GM12875 (cell line): Measurements from ENCODE around the gene SLC25A6.

Experiments
- H3K4me3 ChIP-seq: one replicate; pipeline ENCODE4 v1.5.1; 2011; ENCODE audit warnings: low read depth, low read length, control low read depth
- TF ChIP-seq, protein P1 (sequence below): IDR thresholded peaks from 2 replicates; pipeline ENCODE4 v1.5.1; 2011; ENCODE audit warnings: low read depth, mild to moderate bottlenecking, control low read depth, inconsistent platforms, low read length, moderate library complexity, borderline replicate concordance; ENCODE audit not compliant: insufficient read depth

Gene SLC25A6

DNA sequence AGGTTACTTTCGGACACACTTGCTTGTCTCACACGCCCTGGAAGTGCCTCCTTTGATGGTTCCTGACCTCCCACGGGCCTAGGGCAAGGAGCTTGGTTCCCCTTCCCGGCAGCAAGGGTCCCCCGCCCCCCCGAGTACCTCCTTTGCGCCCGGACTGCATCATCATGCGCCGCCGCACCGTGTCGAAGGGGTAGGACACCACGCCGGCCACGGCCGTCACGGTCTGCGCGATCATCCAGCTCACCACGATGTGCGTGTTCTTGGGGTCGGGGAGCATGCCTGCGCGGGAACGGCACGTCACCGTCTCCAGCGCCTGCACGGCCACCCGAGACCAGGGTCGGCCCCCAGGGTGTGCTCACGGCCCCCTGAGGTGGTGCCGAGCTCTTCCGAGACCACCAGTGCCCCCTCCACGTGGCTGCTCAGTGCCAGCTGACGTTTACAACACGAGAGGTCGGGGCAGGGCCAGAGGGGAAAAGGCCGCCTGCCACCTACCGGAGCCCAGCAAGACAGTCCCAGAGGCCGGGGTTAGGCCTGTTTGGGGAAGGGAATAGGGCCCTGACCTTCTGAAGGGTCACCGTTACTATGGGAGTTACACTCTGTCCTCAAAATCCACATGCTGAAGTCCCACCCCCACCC is 4.7 kb downstream of the SLC25A6 start:
- no peak overlapping the region for H3K4me3 ChIP-seq
- TF ChIP-seq, protein P1, sequence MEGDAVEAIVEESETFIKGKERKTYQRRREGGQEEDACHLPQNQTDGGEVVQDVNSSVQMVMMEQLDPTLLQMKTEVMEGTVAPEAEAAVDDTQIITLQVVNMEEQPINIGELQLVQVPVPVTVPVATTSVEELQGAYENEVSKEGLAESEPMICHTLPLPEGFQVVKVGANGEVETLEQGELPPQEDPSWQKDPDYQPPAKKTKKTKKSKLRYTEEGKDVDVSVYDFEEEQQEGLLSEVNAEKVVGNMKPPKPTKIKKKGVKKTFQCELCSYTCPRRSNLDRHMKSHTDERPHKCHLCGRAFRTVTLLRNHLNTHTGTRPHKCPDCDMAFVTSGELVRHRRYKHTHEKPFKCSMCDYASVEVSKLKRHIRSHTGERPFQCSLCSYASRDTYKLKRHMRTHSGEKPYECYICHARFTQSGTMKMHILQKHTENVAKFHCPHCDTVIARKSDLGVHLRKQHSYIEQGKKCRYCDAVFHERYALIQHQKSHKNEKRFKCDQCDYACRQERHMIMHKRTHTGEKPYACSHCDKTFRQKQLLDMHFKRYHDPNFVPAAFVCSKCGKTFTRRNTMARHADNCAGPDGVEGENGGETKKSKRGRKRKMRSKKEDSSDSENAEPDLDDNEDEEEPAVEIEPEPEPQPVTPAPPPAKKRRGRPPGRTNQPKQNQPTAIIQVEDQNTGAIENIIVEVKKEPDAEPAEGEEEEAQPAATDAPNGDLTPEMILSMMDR: no peak

DNA sequence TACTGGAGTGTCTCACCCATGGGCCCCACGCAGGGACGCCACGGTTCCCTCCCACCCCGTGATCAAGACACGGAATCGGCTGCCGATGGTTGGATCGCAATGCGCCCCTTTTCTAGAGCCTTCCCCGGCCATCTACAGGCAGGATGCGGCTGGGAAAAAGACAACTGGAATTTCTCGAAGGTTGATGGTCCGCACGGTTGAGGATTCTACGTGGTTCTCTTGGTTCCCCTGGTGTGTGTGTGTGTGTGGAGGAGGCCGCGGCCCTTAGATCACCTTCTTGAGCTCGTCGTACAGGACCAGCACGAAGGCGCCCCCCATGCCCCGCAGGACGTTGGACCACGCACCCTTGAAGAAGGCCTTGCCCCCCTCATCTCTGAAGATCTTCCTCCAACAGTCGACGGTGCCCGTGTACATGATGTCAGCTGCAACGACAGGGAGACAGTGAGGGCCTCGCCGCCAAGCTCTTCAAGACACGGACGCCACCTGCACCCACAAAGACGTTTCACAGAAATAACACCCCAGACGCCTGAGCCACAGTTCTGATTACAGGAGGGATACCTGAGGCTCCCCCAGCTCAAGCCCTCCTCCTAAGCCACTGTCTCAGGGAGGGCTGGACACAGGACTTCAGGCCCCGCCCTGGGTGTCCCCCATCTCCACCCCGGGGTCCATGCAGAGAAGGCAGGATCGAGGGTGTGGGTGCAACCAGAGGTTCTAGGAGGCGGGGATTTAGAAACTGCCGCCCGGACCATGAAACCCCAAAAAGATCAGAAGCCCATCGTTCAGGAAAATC is 5.4 kb downstream of the SLC25A6 start:
- TF ChIP-seq, protein P1: no peak
- H3K4me3 ChIP-seq: no peak overlapping the region

DNA sequence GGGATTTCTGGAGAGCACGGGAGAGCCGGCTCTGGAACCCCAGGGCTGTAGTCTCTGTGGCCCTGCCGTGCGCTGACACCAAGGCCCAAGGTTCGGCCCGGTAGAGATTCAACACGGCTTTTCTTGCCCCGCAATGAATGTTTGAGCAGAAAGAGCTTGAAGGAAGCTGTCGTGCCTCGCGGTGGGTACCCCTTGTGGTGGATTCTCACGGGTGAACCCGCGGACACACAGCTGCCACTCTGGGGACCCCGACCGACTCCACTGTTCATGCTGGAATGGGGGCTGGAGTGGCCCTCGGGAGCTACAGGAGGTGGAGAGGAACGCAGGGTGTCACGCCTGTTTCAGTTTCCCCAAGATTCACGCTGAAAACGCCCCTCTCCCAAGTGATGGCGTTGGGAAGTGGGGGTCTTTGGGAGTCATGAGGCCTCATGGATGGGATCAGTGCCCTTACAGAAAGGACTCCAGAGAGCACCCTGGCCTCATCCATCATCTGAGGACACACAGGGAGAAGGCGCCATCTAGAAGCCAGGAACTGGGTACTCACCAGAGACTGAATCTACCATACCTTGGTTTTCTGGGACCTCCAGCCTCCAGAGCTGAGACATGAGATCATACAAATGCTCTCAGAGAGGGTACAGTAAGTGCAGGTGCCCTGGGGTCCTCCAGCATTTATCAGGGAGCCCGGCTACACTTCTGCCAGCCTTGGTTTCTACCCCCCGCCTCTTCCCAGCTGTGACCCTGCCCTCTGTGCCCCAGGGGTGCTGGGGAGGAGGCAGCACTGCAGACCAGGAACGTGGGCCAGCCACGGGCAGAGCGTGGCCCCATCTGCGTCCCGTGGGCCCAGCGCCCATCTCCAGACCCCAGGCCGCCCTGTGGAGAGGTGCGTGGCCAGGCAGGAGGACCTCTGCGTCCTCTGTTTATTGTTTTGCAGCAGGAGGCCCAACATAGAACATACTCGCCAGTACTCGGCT is 6.4 kb downstream of the SLC25A6 start:
- no peak overlapping the region for H3K4me3 ChIP-seq
- TF ChIP-seq, protein P1: no peak

DNA sequence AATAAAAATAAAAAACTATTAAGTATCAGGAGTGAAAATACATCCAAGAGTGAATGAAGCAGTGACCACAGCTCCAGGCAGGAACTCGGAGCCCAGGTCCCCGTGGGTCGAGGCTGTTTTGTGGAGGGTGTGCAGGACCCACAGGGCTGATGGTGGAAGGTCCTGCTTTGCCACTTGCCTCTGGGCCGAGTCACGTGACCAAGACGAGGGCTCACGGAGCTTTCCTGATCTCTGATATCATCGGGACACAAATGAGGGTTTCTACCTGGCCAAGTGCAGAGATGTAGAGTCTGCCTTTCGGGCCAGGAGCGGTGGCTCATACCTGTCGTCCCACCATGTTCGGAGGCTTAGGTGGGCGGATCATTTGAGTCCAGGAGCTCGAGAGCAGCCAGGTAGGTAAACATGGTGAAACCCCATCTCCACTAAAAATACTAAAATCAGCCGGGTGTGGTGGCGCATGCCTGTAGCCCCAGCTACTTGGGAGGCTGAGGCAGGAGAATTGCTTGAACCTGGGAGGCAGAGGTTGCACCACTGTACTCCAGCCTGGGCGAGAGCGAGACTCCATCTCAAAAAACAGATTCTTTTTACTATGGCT is 7.2 kb downstream of the SLC25A6 start:
- TF ChIP-seq, protein P1: no peak
- no peak overlapping the region for H3K4me3 ChIP-seq

DNA sequence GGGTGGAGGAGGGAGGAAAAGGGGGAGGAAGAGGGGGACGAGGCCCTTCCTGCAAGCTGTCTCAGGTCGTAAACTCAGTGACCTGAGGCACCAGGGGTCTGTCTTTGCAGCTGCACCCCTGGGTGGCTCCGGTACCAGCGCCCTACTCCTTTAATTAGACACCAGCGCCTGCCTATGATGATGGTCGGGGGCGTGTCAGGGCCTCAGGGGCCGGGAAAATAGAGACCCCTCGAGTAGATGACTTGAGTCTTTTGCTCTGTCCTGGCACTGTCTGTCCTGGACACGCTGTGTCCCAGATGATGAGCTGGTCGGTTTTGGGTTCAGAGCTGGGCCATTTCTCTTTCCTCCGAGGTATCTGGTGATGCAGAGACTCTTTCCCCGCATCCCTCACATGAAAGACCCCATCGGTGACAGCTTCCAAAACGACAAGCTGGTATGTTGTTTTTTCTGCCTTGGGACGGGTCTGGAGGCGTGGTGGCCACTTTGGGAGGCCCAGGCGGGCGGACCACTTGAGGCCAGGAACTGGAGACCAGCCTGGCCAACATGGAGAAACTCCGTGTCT is 11.2 kb downstream of the SLC25A6 start:
- TF ChIP-seq, protein P1: no peak
- H3K4me3 ChIP-seq: no peak overlapping the region

DNA sequence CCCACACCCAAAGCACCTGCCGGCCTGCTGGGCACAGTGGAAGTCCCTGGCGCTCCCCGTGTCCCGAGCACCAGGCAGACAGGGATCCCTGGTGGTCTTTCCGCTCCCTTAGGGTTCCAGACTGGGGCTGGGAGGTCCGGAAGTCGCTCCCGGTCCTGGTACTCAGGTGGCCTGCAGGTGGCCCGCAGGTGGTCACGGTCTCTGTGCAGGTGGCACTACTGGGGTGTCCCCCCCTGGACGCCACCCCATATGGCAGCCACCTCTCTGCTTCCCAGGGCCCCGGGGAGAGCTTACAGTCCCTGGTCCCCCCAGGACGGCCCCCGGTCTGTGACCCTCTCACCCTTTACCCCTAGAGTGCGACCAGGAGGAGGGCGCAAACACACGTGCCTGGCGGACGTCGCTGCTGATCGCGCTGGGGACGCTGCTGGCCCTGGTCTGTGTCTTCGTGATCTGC is 13.6 kb downstream of the SLC25A6 start:
- H3K4me3 ChIP-seq: no peak overlapping the region
- TF ChIP-seq, protein P1: no peak
